Smooth muscle cell of the pulmonary artery (primary cell): ENCODE data around the gene TNPO1. TPM values are rescaled to one million over a fixed set of nuclear protein-coding genes. Genes with fewer than 3 reads are reported as not detected.

Experiments used
- total RNA-seq: library from RNA; depleted of rRNA; stranded (reverse); fragments of >200 nt; gene quantifications from 2 replicates; pipeline ENCODE4 v1.2.3, GENCODE V29; 2014

Gene TNPO1
- 310 and 322 TPM in 2 replicates for total RNA-seq

GRCh38 chr5:72816284-72817075 lies at the start of gene TNPO1:
Gene TNPO1, plus strand, starts transcription at chr5:72816661. Its CDS starts 77 bp downstream, at chr5:72816738.

DNA sequence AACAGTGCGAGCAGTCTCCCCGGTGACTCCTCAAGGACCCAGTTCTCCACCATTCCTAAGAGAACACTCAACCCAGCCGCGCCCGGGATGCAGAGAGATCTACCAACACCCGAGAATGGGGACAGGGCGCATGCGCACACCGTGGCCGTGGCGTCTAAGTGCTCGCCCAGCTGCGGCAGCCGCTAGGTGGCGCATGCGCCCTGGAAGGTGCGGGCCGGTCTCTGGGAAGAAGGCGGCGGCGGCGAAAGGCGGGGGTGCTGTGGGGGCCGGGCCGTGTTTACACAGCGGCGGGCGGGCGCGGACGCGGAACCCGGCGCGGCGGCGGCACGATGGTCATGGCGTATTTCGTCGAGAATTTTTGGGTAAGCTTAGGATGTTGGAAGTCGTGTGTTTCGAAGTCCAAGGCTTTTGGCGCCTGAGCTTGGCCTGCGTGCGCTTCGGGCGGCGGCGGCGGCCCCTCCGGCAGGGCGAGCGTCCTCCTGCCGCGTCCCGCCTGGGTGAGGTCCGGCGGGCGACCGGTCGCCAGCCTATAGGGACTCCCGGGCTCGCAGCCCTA lies 139.4 kb downstream of the TNPO1 start, which contains the start of gene FCHO2:
FCHO2 (plus strand) TSS at position 274 of the 556 bp plus-strand sequence; CDS start at position 330, 56 bp downstream.

Other genes with a start within 250 kb of the TNPO1 start
- 22.8 and 24.2 TPM in 2 replicates for gene FCHO2, start 139.4 kb downstream of the TNPO1 start, total RNA-seq